Osteoblast (primary cell): Measurements from ENCODE around the gene ANKRD44. TPM values are rescaled to one million over a fixed set of nuclear protein-coding genes. Genes with fewer than 3 reads are reported as not detected.

ENCODE experiments used
- DNase-seq: peaks from one replicate; pipeline ENCODE4 v3.0.0; 2011; ENCODE audit warnings: low spot score, mixed read lengths; ENCODE audit not compliant: insufficient read length; ENCODE audit errors: missing footprints
- H2AFZ ChIP-seq: 2 replicates; pipeline ENCODE4 v1.6.0; 2011; ENCODE audit warnings: mild to moderate bottlenecking, low read length
- H3K27ac ChIP-seq: 2 replicates; pipeline ENCODE4 v1.5.1; 2011; ENCODE audit warnings: mild to moderate bottlenecking, low read depth, low read length, moderate library complexity
- H3K27me3 ChIP-seq: 2 replicates; pipeline ENCODE4 v1.6.0; 2012; ENCODE audit warnings: mild to moderate bottlenecking, control low read depth, inconsistent platforms, low read length, moderate library complexity; ENCODE audit not compliant: insufficient read depth
- H3K36me3 ChIP-seq: 2 replicates; pipeline ENCODE4 v1.5.1; 2011; ENCODE audit warnings: mild to moderate bottlenecking, low read length, control low read depth, moderate library complexity; ENCODE audit not compliant: insufficient read depth
- H3K4me1 ChIP-seq: 2 replicates; pipeline ENCODE4 v1.5.1; 2011; ENCODE audit warnings: mild to moderate bottlenecking, low read length, control low read depth, moderate library complexity; ENCODE audit not compliant: insufficient read depth
- H3K4me2 ChIP-seq: 2 replicates; pipeline ENCODE4 v1.6.0; 2011; ENCODE audit warnings: mild to moderate bottlenecking, low read length; ENCODE audit not compliant: insufficient read depth
- H3K4me3 ChIP-seq: fragments of 200-600 bp; sonication (generic); 3 replicates; pipeline ENCODE4 v1.5.1; 2012; ENCODE audit warnings: mild to moderate bottlenecking, low read length, inconsistent platforms; ENCODE audit not compliant: insufficient read depth
- H3K79me2 ChIP-seq: 2 replicates; pipeline ENCODE4 v1.6.0; 2012; ENCODE audit warnings: mild to moderate bottlenecking, low read length, control low read depth, inconsistent platforms; ENCODE audit not compliant: insufficient read depth
- H3K9me3 ChIP-seq: 2 replicates; pipeline ENCODE4 v1.5.1; 2011; ENCODE audit warnings: low read depth, low read length, control low read depth
- H4K20me1 ChIP-seq: 2 replicates; pipeline ENCODE4 v1.6.0; 2012; ENCODE audit warnings: mild to moderate bottlenecking, low read length, control low read depth; ENCODE audit not compliant: insufficient read depth
- total RNA-seq: library from RNA; depleted of rRNA; stranded (reverse); fragments of >200 nt; gene quantifications from 2 replicates; pipeline ENCODE4 v1.2.3, GENCODE V29; 2012
- TF ChIP-seq, protein P1 (sequence below): IDR thresholded peaks from 2 replicates; pipeline ENCODE4 v1.5.1; 2011; ENCODE audit warnings: mild to moderate bottlenecking, low read depth, low read length, moderate library complexity; ENCODE audit errors: extremely low read depth

ANKRD44 gene
- total RNA-seq, 1 donor: 44.5 TPM

DNA sequence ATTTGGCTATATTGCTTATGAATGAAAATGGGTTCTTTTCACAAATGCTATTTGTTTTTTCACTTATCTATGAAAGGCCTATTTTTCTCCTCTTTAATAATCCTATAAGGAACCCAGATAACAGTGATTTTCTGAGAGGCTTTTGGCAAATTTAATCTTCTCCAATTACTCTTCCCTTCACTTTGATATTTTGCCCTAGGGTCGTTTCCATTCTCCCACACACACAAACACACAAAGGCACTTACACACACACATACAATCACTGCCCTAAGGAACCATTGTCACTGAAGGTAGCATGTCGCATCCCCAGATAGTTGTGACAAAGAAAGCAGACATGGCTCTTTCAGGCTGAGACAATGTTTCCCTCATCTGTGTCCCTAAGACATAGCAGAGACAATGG lies 213.9 kb downstream of the ANKRD44 start:
- no peak overlapping the region for H3K4me3 ChIP-seq
- H3K79me2 ChIP-seq: no peaks in the 10 kb centered on the region
- TF ChIP-seq, protein P1, sequence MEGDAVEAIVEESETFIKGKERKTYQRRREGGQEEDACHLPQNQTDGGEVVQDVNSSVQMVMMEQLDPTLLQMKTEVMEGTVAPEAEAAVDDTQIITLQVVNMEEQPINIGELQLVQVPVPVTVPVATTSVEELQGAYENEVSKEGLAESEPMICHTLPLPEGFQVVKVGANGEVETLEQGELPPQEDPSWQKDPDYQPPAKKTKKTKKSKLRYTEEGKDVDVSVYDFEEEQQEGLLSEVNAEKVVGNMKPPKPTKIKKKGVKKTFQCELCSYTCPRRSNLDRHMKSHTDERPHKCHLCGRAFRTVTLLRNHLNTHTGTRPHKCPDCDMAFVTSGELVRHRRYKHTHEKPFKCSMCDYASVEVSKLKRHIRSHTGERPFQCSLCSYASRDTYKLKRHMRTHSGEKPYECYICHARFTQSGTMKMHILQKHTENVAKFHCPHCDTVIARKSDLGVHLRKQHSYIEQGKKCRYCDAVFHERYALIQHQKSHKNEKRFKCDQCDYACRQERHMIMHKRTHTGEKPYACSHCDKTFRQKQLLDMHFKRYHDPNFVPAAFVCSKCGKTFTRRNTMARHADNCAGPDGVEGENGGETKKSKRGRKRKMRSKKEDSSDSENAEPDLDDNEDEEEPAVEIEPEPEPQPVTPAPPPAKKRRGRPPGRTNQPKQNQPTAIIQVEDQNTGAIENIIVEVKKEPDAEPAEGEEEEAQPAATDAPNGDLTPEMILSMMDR: no peak
- no peak overlapping the region for H3K4me2 ChIP-seq
- no peaks in the 10 kb centered on the region for H3K36me3 ChIP-seq
- no peak overlapping the region for H3K27ac ChIP-seq
- H3K4me1 ChIP-seq: peaks cover 9% of the 10 kb centered on the region
- DNase-seq: no peak
- no peaks in the 10 kb centered on the region for H4K20me1 ChIP-seq
- no peaks in the 10 kb centered on the region for H3K27me3 ChIP-seq
- H2AFZ ChIP-seq: no peak overlapping the region
- H3K9me3 ChIP-seq: no peaks in the 10 kb centered on the region

DNA sequence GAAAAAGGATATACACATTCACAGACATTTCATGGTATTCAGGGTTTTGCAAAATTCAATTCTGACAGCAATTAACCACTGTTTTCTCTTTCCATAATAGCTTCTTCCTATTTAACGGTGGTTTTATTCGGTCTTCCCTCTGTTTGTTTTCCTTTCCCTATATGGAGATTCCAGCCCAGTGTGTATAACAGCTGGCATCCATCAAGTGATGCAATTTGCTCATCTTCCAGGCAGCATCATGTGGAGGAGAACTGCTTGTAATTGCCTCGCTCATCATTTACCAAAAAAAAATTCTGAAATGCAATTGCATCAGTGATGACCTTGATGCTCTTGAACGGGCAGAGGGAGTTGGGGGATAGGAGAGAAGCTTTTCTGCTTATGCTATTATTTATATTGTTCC lies 218.1 kb downstream of the ANKRD44 start:
- no peaks in the 10 kb centered on the region for H3K36me3 ChIP-seq
- no peaks in the 10 kb centered on the region for H4K20me1 ChIP-seq
- TF ChIP-seq, protein P1: no peak
- DNase-seq: no peak
- no peak overlapping the region for H3K27ac ChIP-seq
- peaks cover 2% of the 10 kb centered on the region for H3K4me1 ChIP-seq
- H3K79me2 ChIP-seq: no peaks in the 10 kb centered on the region
- peak overlapping the region; percentile 2 for H3K4me2 ChIP-seq
- no peaks in the 10 kb centered on the region for H3K27me3 ChIP-seq
- H3K4me3 ChIP-seq: no peak overlapping the region
- H3K9me3 ChIP-seq: no peaks in the 10 kb centered on the region
- no peak overlapping the region for H2AFZ ChIP-seq

DNA sequence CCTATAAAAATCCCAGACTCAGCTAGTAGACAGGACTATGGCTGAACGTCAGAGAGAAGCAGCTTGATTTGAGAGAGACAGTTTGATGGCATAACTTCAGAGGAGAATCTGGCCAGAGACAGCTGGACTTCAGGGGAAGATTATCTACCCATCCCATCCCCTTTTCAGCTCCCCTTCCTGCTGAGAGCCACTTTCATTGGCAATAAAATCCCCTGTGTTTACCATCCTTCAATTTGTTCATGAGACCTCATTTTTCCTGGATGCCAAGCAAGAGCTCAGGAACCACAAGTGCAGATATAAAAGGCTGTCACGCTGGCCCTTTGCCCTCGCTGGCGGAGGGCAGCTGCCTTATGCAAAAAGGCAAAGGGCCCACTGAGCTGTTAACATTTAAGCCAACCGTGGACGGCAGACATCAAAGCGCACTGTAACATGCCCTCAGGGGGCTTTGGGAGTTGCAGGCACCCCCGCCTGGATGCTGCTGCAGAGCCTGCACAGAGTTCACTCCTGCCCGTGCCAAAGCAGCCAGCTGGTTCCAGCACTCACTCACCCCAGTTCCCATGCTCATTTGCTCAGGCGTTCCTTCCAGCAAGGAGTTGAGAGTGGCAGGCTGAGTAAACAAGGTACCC lies 219.7 kb downstream of the ANKRD44 start:
- H3K27me3 ChIP-seq: no peaks in the 10 kb centered on the region
- H3K4me1 ChIP-seq: no peaks in the 10 kb centered on the region
- H3K4me2 ChIP-seq: no peak overlapping the region
- DNase-seq: no peak
- H3K79me2 ChIP-seq: no peaks in the 10 kb centered on the region
- no peak overlapping the region for H2AFZ ChIP-seq
- no peak overlapping the region for H3K27ac ChIP-seq
- no peaks in the 10 kb centered on the region for H3K36me3 ChIP-seq
- H3K4me3 ChIP-seq: no peak overlapping the region
- no peaks in the 10 kb centered on the region for H4K20me1 ChIP-seq
- H3K9me3 ChIP-seq: no peaks in the 10 kb centered on the region
- TF ChIP-seq, protein P1: no peak

DNA sequence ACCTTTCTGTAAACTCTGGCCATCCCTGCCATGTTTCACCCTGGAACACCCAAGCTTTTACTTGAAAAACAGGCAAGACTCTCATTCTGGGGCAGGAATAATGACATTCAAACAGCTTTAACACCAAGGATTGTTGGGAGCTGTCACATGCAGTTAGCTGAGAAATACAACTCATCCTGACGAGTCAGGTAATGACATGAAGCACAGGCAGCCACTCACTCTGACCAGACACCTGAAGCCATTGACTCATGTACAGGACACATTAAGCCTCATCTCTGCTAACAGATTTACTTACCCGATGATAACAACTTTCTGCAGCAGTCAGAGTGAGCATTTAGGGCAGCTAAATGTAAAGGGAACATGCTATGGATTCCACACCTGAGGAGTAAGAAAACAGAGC lies 220.9 kb downstream of the ANKRD44 start:
- Histone ChIP-seq H3K4me3 (no peak overlapping the region), H3K27me3 (no peaks in the 10 kb centered on the region), H4K20me1 (no peaks in the 10 kb centered on the region), H3K36me3 (no peaks in the 10 kb centered on the region), H3K79me2 (no peaks in the 10 kb centered on the region), H2AFZ (no peak overlapping the region), H3K4me2 (no peak overlapping the region), H3K4me1 (no peaks in the 10 kb centered on the region), H3K27ac (no peak overlapping the region), H3K9me3 (no peaks in the 10 kb centered on the region)
- no peak for DNase-seq
- TF ChIP-seq, protein P1: no peak
